ENCODE data around the gene CLEC16A.

Gene CLEC16A

GRCh38 chr16:11047057-11047456, 102.7 kb downstream of the CLEC16A start:
- TF ChIP-seq SPI1 (IDR thresholded peaks at IDR 0.05; ENCODE audit: borderline replicate concordance, low read depth): no peak
- TF ChIP-seq POLR2AphosphoS5 (IDR thresholded peaks at IDR 0.05; ENCODE audit: low read depth): no peak
- TF ChIP-seq CTCF (IDR thresholded peaks at IDR 0.05; ENCODE audit: insufficient read depth, low read length): no peak
- no peak for TF ChIP-seq GABPA (IDR thresholded peaks at IDR 0.05; ENCODE audit: low read depth)
- no peak for TF ChIP-seq REST (IDR thresholded peaks at IDR 0.05; ENCODE audit: insufficient replicate concordance, low read depth)
- Histone ChIP-seq H3K27ac (replicated peaks) (no peak overlapping the region), H3K27me3 (ENCODE audit: insufficient read depth, poor library complexity, severe bottlenecking) (no peaks in the 10 kb centered on the region), H3K4me3 (replicated peaks; ENCODE audit: insufficient read depth, low read length) (no peak overlapping the region)
- no peak for DNase-seq (ENCODE audit: low read depth in 1 of 2, low spot score in 1 of 2)

GRCh38 chr16:11047939-11048800, 103.8 kb downstream of the CLEC16A start:
- Histone ChIP-seq H3K4me3 (replicated peaks; ENCODE audit: insufficient read depth, low read length) (no peak overlapping the region), H3K27me3 (ENCODE audit: insufficient read depth, poor library complexity, severe bottlenecking) (no peaks in the 10 kb centered on the region), H3K27ac (replicated peaks) (no peak overlapping the region)
- TF ChIP-seq GABPA (IDR thresholded peaks at IDR 0.05; ENCODE audit: low read depth): no peak
- DNase-seq (ENCODE audit: low read depth in 1 of 2, low spot score in 1 of 2): no peak

GRCh38 chr16:11049396-11050059, 105.2 kb downstream of the CLEC16A start:
- TF ChIP-seq GABPA (IDR thresholded peaks at IDR 0.05; ENCODE audit: low read depth): no peak
- no peak for TF ChIP-seq CTCF (IDR thresholded peaks at IDR 0.05; ENCODE audit: insufficient read depth, low read length)
- no peak for TF ChIP-seq REST (IDR thresholded peaks at IDR 0.05; ENCODE audit: insufficient replicate concordance, low read depth)
- TF ChIP-seq POLR2AphosphoS5 (IDR thresholded peaks at IDR 0.05; ENCODE audit: low read depth): no peak
- no peak for TF ChIP-seq SPI1 (IDR thresholded peaks at IDR 0.05; ENCODE audit: borderline replicate concordance, low read depth)
- H3K27ac ChIP-seq (replicated peaks): no peak overlapping the region
- DNase-seq (ENCODE audit: low read depth in 1 of 2, low spot score in 1 of 2): no peak
- H3K4me3 ChIP-seq (replicated peaks; ENCODE audit: insufficient read depth, low read length): no peak overlapping the region
- H3K27me3 ChIP-seq (ENCODE audit: insufficient read depth, poor library complexity, severe bottlenecking): no peaks in the 10 kb centered on the region

GRCh38 chr16:11050536-11050935, 106.2 kb downstream of the CLEC16A start:
- TF ChIP-seq SPI1 (IDR thresholded peaks at IDR 0.05; ENCODE audit: borderline replicate concordance, low read depth): no peak
- no peak for TF ChIP-seq REST (IDR thresholded peaks at IDR 0.05; ENCODE audit: insufficient replicate concordance, low read depth)
- no peak for TF ChIP-seq GABPA (IDR thresholded peaks at IDR 0.05; ENCODE audit: low read depth)
- TF ChIP-seq POLR2AphosphoS5 (IDR thresholded peaks at IDR 0.05; ENCODE audit: low read depth): no peak
- no peak for TF ChIP-seq CTCF (IDR thresholded peaks at IDR 0.05; ENCODE audit: insufficient read depth, low read length)
- no peak for DNase-seq (ENCODE audit: low read depth in 1 of 2, low spot score in 1 of 2)
- Histone ChIP-seq H3K27ac (replicated peaks) (no peak overlapping the region), H3K27me3 (ENCODE audit: insufficient read depth, poor library complexity, severe bottlenecking) (no peaks in the 10 kb centered on the region), H3K4me3 (replicated peaks; ENCODE audit: insufficient read depth, low read length) (no peak overlapping the region)

Measured in HL-60 (cell line).